A549 (cell line): Measurements from ENCODE around the gene RNU1-3. TPM values are rescaled to one million over a fixed set of nuclear protein-coding genes. Genes with fewer than 3 reads are reported as not detected.
"Not testable (repeated sequence)": the region's sequence is repeated elsewhere in the genome, so short reads cannot be mapped to it uniquely, and the experiment has no call there.

Experiments
- ATAC-seq, 2 experiments: fragments of 200-7000 bp in 1 of 2; fragments of >200 bp in 1 of 2; cut with Nextera tagmentation in 1 of 2; cut with Tn5 transposase in 1 of 2; 3 replicates each; pipeline versions ENCODE4 v1.8.0 to v1.9.1; 2018 to 2020; ENCODE audit warnings: mild to moderate bottlenecking in 1 of 2, moderate library complexity in 1 of 2
- CTCF ChIA-PET: fragments of 300-600 bp; sonication (Branson Sonifier 250); formaldehyde crosslinking; extraction: SDS; loops from one replicate; lab custom pipeline; 2021; ENCODE audit warnings: antibody characterized with exemption, inconsistent platforms; lab: Yijun Ruan, JAX
- POLR2A ChIA-PET: fragments of 350-600 bp; formaldehyde crosslinking; extraction: SDS; loops from one replicate; lab custom pipeline; 2021; ENCODE audit warnings: antibody characterized with exemption, inconsistent platforms; lab: Yijun Ruan, JAX
- DNase-seq, 2 experiments: peaks; one replicate each; pipeline versions ENCODE4 v3.0.0 to v3.0.0-alpha.2; 2011 to 2016; ENCODE audit warnings: low read depth in 1 of 2, low spot score in 1 of 2
- FAIRE-seq: peaks from 2 replicates; lab custom pipeline; 2011; peaks lifted over from hg19 to GRCh38; lab: Jason Lieb, UNC
- H3K27ac ChIP-seq, 2 experiments: fragments of >200 bp; sonication (Bioruptor Twin); formaldehyde crosslinking; 3 replicates each; pipeline ENCODE4 v1.5.1; 2016 to 2017
- H3K4me1 ChIP-seq: fragments of >200 bp; sonication (Bioruptor Twin); formaldehyde crosslinking; 3 replicates; pipeline ENCODE4 v1.6.1; 2016
- H3K4me2 ChIP-seq: fragments of >200 bp; sonication (Bioruptor Twin); formaldehyde crosslinking; 3 replicates; pipeline ENCODE4 v1.6.1; 2016
- H3K4me3 ChIP-seq: fragments of >200 bp; sonication (Bioruptor Twin); formaldehyde crosslinking; 3 replicates; pipeline ENCODE4 v1.5.1; 2016
- H3K9me3 ChIP-seq: fragments of >200 bp; sonication (Bioruptor Twin); formaldehyde crosslinking; 3 replicates; pipeline ENCODE4 v1.6.1; 2016
- CHD4 ChIP-seq: fragments of 200-600 bp; sonication (generic); IDR thresholded peaks from 2 replicates; pipeline ENCODE4 v1.6.1; 2016; ENCODE audit warnings: antibody characterized with exemption, mild to moderate bottlenecking, borderline replicate concordance
- GATA3 ChIP-seq: IDR thresholded peaks from 2 replicates; pipeline ENCODE4 v1.6.1; 2012; ENCODE audit warnings: borderline replicate concordance
- KDM1A ChIP-seq: fragments of 200-600 bp; sonication (generic); IDR thresholded peaks from 2 replicates; pipeline ENCODE4 v1.6.1; 2016; ENCODE audit warnings: low read depth, mild to moderate bottlenecking
- RAD21 ChIP-seq, 2 experiments: fragments of >200 bp in 1 of 2; sonication (Bioruptor Twin) in 1 of 2; formaldehyde crosslinking in 1 of 2; IDR thresholded peaks in 1 of 2; conservative IDR thresholded peaks in 1 of 2; 2 replicates in 1 of 2; 3 replicates in 1 of 2; pipeline ENCODE4 v1.6.1; 2012 to 2018; ENCODE audit warnings: inconsistent platforms in 1 of 2
- REST ChIP-seq: fragments of 200-600 bp; sonication (generic); IDR thresholded peaks from 2 replicates; pipeline ENCODE4 v1.6.1; 2016; ENCODE audit warnings: antibody characterized with exemption, mild to moderate bottlenecking, moderate library complexity
- SMC3 ChIP-seq: fragments of >200 bp; sonication (Bioruptor Twin); formaldehyde crosslinking; IDR thresholded peaks from 3 replicates; pipeline ENCODE4 v1.6.1; 2018; ENCODE audit warnings: inconsistent platforms
- WGBS: methylation state at CpG from one replicate; pipeline ENCODE4 v1.1.6; 2017; ENCODE audit errors: missing lambda C conversion rate; 5-methylcytosine and 5-hydroxymethylcytosine counted together
- polyA plus RNA-seq, 4 experiments: library from polyadenylated mRNA; depleted of rRNA in 3 of 4; stranded (reverse); fragments of >200 nt; fragmentation: RNase III in 1 of 4; extraction: RNeasy Plus Mini Kit Qiagen cat#74134 plus additional on column Dnase treatment in 1 of 4; gene quantifications; 2 replicates in 3 of 4; 3 replicates in 1 of 4; pipeline ENCODE4 v1.2.3, GENCODE V29; 2011 to 2017
- TF ChIP-seq, protein P1 (sequence below): fragments of 450-650 bp; IDR thresholded peaks from 2 replicates; pipeline ENCODE4 v1.6.1; 2014; ENCODE audit warnings: antibody characterized with exemption

The RNU1-3 gene
- polyA plus RNA-seq, 2 of the 4 experiments (the other 2 are of a cell fraction): 6.6 to 56.2 TPM

DNA sequence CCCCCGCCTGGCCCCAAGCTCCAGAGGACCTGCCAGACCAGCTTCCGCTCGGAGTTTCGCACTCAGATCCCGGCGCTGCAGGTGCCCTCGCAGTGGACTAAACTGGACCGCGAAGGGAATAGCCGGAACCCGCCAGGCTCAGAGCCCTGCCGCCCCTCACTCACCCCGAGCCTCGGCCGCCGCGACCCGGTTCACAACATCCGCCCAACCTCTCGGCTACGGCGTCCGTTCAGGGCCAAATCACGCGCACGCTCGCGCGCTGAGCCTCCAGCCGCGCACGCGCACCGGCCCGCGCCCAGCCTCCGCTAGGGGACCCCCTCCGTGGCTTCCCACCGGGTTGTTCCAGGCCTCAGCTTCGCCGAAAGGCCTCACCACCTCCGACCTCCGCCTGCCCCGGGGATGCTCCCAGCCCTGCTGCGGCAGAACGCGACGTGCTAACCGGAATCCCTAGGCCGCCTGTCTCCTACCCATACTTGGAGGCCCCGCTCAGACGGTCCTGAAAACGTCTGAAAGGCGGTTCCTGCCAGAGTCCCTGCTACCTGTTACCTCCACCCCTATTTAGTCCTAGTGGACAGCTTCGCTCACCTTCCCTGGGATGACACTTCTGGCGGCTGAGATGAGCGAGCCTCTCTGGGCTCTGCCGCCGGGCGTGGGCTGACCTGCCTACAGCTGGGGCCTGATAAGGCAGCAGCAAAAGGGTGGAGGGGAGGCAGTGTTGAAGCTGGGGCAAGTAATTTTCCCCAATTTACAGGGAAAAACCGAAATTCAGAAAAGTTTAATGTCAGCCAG, 22.1 kb downstream of the RNU1-3 start (continued):
- peak; percentile 20 to 46; a peak in 3 of 5 replicates for TF ChIP-seq RAD21 (conservative IDR thresholded peaks at IDR 0.05 in 1 of 2, IDR thresholded peaks at IDR 0.05 in 1 of 2)
- TF ChIP-seq SMC3: peak; percentile 60; the same call in 2 of the 3 replicates
- 0 out of 2 replicates have a peak, but pooled peaks have one; percentile 36 for TF ChIP-seq CHD4
- peak; percentile 45; the same call in 1 of the 2 replicates for TF ChIP-seq GATA3

GRCh38 chr1:16644193-16644481, 22.6 kb downstream of the RNU1-3 start:
- DNase-seq: no peak
- TF ChIP-seq KDM1A: peak; percentile 49; the same call in 1 of the 2 replicates
- TF ChIP-seq, protein P1, sequence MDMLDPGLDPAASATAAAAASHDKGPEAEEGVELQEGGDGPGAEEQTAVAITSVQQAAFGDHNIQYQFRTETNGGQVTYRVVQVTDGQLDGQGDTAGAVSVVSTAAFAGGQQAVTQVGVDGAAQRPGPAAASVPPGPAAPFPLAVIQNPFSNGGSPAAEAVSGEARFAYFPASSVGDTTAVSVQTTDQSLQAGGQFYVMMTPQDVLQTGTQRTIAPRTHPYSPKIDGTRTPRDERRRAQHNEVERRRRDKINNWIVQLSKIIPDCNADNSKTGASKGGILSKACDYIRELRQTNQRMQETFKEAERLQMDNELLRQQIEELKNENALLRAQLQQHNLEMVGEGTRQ: no peak
- TF ChIP-seq, all 56 proteins: peak for 1
- peak overlapping the region; percentile 84 to 86 for H3K27ac ChIP-seq
- POLR2A ChIA-PET: interaction anchor here (1.2 to 1.3 kb wide), 2 partner anchors 23 to 308 kb away, joined by 4 to 5 read pairs; no protein-coding TSS in a partner anchor
- WGBS: 2% methylated on average over 16 of the region's 16 CpGs
- peak overlapping the region; percentile 79 for H3K4me2 ChIP-seq
- H3K9me3 ChIP-seq: no peaks in the 10 kb centered on the region
- ATAC-seq: peak; percentile 38 to 67; a peak in 5 of 6 replicates
- FAIRE-seq: no peak
- CTCF ChIA-PET: interaction anchor here (1.2 to 2.3 kb wide), 6 partner anchors 13 to 83 kb away, joined by 3 to 13 read pairs (median 4); no protein-coding TSS in a partner anchor
- H3K4me3 ChIP-seq: peak overlapping the region; percentile 64
- H3K4me1 ChIP-seq: peaks cover 17% of the 10 kb centered on the region

DNA sequence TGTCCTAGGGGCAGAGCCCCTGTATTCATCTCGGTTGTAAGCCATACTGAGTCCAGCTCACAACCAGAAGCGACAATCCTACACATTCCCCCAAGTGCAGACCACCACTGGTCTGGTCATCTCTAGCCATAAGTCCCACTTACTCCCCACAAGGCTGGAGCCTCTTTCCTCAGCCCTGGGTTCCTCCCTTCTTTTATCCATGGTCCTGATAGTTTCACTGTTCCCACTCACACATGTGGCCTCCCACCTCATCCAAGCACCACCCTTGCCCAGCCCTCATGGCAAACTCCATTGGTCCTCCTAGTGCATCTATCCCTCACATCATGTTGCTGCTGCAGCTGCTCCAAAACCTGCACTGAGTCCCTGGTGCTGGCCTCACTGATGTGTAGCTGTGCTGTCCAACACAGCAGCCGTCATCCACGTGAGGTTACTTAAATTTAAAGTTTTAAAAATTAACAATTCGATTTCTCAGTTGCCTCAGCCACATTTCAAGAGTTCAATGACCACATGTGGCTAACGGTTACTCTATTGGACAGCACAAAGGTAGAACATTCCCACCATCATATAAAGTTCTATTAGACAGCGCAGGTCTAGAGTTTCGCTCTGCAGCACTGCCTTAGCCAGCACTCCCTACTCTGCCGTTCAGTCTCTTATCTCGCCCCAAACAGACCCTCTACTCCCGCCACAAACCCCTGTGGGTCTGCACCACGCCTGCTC, 23.1 kb downstream of the RNU1-3 start:
- peak overlapping the region; percentile 84 to 86 for H3K27ac ChIP-seq
- not testable (repeated sequence) for H3K9me3 ChIP-seq, DNase-seq, FAIRE-seq
- peak; percentile 5 to 18; a peak in 3 of 6 replicates for ATAC-seq
- CTCF ChIA-PET: interaction anchor here (1.2 to 2.3 kb wide), 6 partner anchors 12 to 84 kb away, joined by 3 to 13 read pairs (median 4); no protein-coding TSS in a partner anchor
- peak overlapping the region; percentile 64 for H3K4me3 ChIP-seq
- TF ChIP-seq REST: peak; percentile 30; the same call in 1 of the 2 replicates
- POLR2A ChIA-PET: interaction anchor here (1.2 to 1.3 kb wide), 2 partner anchors 23 to 308 kb away, joined by 4 to 5 read pairs; no protein-coding TSS in a partner anchor
- WGBS: 10% methylated on average over 12 of the region's 12 CpGs
- peaks cover 17% of the 10 kb centered on the region for H3K4me1 ChIP-seq
- peak overlapping the region; percentile 79 for H3K4me2 ChIP-seq

GRCh38 chr1:16643001-16643411, 23.7 kb downstream of the RNU1-3 start:
- Histone ChIP-seq H3K4me1 (peaks cover 17% of the 10 kb centered on the region), H3K4me2 (peak overlapping the region; percentile 79), H3K4me3 (peak overlapping the region; percentile 64; the same call in 1 of the 3 replicates)
- H3K9me3 ChIP-seq, H3K27ac ChIP-seq, ATAC-seq, FAIRE-seq, DNase-seq, POLR2A ChIA-PET: not testable (repeated sequence)
- CTCF ChIA-PET: interaction anchor here (1.3 kb wide), 1 partner anchor 26 kb away, joined by 3 read pairs; no protein-coding TSS in a partner anchor
- WGBS: 91% methylated on average over 4 of the region's 4 CpGs

DNA sequence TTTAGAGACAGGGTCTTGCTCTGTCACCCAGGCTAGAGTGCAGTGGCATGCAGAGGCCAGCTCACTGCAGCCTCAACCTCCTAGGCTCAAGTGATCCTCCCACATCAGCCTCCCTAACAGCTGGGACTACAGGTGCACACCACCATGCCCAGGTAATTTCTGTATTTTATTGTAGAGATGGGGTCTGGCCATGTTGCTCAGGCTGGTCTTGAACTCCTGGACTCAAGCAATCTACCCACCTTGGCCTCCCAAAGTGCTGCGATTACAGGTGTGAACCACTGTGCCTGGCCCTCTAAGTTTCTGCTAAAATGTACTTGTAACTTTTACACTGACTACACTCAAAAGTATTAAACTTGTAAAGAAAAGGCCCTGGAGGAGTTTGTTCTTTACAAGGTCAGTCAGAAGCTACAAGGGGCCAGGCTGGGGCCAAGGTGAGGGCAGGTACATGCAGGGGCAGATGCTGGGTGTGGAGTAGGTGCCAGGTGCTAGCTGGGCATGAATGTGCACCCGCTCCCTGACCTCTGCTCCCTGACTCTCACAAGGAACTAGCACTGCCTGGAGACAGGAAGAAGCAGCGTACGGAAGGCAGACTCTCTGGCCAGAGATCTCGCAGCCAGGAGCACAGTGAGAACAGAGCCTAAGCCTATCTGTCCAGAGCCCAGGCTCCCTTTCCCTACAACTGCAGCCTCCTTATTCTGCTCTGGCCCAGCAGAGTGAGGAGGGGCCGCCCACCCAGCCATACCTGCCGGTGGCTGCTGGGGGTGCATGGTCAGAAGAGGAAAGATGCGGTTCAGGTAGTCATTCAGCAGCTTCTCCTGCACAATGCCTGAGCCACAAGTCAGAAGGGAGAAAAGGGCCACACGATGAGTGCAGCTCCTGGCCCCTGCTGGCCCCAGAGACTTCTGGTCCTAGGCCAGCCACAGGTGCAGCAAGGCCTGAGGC, 24.5 kb downstream of the RNU1-3 start:
- H3K9me3 ChIP-seq, CTCF ChIA-PET: not testable (repeated sequence)
- WGBS: 73% methylated on average over 8 of the region's 9 CpGs

DNA sequence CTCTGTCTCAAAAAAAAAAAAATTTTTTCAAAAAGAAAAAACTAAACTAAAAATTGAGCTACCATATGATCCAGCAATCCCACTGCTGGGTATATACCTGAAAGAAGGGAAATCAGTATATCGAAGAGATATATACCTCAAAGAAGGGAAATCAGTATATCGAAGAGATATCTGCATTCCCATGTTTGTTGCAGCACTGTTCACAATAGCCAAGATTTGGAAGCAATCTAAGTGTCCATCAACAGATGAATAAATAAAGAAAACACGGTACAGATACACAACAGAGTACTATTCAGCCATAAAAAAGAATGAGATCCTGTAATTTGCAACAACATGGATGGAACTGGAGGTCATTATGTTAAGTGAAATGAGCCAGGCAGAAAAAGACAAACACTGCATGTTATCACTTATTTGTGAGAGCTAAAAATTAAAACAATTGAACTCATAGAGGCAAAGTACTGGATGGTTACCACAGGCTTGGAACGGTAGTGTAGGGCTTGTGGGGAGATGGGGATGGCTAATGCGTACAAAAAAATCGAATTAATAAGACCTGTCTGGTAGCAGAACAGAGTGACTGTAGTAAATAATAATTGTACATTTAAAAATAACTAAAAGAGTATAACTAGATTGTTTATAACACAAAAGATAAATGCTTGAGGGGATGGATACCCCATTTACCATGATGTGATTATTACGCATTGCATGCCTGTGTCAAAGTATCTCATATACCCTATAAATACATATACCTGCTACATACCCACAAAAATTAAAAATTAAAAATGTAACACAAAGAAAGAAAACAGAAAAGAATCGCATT, 25.4 kb downstream of the RNU1-3 start:
- H3K4me2 ChIP-seq, FAIRE-seq, ATAC-seq, H3K9me3 ChIP-seq, POLR2A ChIA-PET, DNase-seq, H3K27ac ChIP-seq, H3K4me3 ChIP-seq: not testable (repeated sequence)
- CTCF ChIA-PET: interaction anchor here (0.7 to 1.1 kb wide), 3 partner anchors 9 to 311 kb away, joined by 3 to 4 read pairs (median 3); no protein-coding TSS in a partner anchor
- peaks cover 17% of the 10 kb centered on the region for H3K4me1 ChIP-seq
- WGBS: 88% methylated on average over 8 of the region's 8 CpGs

More for the DNA sequence above, 24.5 kb downstream of the RNU1-3 start:
- ATAC-seq, FAIRE-seq, H3K4me3 ChIP-seq, POLR2A ChIA-PET, DNase-seq, H3K27ac ChIP-seq: not testable (repeated sequence)
- H3K4me2 ChIP-seq: peak overlapping the region; percentile 79; the same call in 2 of the 3 replicates
- peaks cover 17% of the 10 kb centered on the region for H3K4me1 ChIP-seq
